ENCODE results near the gene SH3BP5L.
"Not testable (repeated sequence)": the region's sequence is repeated elsewhere in the genome, so short reads cannot be mapped to it uniquely, and the experiment has no call there.

SH3BP5L gene

DNA sequence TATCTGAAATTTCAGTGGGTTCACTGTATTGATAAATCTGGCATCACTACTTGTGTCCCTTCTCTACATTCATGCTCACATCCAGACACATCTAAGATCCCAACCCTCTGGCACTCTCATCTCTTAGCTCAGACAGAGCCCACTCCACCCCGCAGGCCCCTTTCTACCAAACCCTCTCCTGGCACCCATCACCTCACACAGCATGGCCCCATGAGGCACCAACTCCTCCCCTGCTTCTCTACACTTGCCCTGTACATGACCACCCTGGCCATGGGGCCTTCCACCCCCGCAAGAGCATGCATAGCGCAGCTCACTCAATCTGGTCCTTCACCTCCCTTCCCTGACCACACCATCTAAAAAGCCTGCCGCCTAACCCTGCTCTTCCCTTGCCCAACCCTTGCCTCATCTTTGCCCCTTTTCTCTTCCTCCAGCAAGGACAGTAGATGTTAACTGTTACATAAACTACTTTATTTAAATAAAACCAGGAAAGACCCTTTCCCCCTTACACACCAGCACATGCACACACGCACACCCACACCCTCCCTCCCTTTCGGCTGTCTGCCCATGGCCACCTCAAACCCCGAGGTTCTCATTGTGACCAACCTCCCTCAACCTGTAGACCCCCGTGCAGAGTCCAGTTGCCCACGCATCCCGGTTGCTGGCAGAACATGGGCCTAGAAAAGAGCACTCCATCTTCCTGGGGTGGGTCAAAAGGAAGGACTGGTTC is 15.6 kb downstream of the SH3BP5L start:
- DNase-seq (ENCODE audit: low read depth) = no peak

DNA sequence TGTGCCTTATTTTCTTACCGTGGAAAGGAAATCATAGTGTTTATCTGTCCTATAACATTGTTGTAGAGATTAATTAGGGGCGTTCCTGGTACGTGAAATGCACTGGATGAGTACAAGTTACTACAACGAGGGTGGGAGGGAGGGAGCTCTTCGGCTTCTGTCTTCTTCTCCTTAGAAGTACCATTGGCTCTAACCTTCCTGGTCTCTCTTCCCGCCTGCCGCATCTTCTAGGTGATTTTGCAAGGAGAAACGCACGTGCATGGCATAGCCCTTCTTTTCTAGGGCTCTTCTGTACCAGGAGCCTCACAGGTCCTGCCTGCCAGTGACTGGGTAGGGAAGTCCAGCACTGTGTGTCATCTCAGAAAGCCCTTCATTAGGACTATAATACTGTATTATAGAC is 16.8 kb downstream of the SH3BP5L start:
- no peak for DNase-seq (ENCODE audit: low read depth)

DNA sequence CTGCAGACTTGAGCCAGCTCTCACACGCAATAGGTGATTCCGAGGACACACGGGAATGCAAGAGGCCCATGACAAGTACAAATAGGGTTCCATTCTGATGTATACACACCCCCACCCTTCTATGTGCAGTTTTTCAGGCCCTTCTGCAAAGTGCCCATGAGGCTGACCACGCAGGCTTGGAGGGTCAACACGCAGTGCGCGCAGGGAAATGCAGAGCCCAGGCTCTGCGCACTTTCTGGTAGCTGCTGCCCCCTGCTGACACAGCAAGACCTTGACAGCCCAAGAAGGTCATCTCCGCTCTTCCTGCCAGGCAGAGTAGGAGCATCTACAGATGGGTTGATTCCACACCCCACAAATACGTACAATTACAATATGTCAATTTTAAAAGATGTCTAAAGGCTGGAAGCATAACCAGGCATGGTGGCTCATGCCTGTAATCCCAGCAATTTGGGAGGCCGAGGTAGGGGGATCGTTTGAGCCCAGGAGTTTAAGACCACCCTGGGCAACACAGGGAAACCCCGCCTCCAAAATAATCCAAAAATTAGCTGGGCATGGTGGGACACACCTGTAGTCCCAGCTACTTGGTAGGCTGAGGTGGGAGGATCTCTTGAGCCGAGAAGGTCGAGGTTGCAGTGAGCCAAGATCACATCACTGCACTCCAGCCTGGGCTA is 18.5 kb downstream of the SH3BP5L start:
- no peak for DNase-seq (ENCODE audit: low read depth)

DNA sequence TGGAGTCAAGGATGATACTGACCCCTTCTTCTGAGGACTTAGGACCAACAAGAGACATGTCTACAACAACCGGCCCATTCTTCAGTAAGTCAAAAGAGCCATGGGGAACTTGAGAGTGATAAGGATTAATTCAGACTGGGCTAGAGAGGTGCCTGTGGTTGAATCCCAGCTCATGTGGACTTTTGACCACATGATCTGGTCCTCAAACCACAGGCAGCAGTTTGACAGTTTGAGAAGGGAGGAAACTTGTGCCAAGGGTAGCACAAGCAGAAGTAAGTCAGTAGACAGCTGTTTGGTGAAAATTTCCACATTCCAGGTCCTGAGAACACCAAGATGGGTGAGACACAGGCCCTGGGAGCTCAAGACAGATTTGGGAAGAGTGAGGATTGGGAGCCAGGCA is 19.8 kb downstream of the SH3BP5L start:
- DNase-seq (ENCODE audit: low read depth) = no peak

DNA sequence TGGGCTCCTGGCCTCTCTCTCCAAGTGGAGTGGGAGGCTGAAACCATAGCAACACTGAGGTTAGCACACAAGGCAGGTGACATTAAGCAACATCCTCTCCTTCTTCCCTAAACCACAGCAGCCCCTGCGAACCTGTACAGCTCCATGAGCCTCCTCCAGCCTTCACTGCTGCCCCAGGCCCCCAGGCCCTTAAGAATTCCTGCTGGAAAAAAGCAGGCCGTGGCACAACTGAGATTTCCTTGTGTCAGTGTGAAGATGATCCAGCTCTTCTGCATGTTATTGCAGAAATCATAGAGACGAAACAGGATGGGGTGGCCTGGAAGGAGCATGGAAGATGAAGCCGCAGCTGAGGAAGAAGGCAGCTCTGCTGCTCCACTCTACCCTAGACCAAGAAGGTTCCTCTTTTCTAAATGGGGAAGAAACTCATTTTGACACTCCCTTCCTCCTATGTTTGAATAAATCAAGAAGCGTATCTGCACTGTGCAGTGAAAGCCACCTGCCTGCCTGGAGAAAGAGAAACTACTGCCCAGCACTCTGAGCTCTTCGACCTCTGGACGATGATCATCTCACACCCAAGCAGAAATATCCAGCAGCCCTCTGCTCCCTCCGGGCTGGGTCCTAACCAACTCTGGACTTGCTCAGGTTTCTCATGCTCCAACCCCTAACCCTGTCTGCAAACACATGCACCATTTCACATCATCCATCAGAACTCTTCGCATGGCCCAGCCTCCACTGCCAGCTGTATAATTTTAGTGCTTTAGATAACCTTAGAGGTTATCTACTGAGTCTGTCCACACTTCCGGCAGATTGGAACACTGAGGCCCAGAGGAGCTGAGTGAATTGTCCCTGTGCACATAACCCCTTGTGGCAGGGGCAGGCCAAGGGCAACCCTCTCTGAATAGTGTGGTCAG is 20.7 kb downstream of the SH3BP5L start:
- no peak for DNase-seq (ENCODE audit: low read depth)

DNA sequence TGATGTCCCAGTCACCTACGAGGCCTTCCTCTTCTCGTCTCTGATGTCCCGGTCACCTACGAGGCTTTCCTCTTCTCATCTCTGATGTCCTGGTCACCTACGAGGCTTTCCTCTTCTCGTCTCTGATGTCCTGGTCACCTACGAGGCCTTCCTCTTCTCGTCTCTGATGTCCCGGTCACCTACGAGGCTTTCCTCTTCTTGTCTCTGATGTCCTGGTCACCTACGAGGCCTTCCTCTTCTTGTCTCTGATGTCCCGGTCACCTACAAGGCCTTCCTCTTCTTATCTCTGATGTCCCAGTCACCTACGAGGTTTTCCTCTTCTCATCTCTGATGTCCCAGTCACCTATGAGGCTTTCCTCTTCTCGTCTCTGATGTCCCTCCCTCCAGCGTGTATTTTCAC is 22.2 kb downstream of the SH3BP5L start:
- not testable (repeated sequence) for DNase-seq (ENCODE audit: low read depth)

DNA sequence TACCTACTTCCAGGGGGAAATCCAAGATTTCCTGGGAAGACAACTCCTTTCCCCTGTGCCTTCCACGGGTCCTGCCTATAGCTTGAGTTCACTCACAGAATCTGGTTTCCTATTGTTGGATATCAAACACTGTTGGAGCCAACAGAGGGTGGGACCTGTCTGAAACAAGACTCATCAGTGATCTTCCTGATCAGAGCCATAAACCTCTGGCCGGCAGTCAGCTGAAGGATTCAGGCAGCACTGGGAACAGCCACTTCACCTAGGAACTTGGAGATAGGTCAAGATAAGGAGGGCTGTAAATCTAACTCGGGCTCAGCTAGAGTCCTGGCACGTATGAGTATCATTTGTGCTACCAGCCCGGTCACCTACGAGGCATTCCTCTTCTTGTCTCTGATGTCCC is 23.3 kb downstream of the SH3BP5L start:
- DNase-seq (ENCODE audit: low read depth) = no peak

DNA sequence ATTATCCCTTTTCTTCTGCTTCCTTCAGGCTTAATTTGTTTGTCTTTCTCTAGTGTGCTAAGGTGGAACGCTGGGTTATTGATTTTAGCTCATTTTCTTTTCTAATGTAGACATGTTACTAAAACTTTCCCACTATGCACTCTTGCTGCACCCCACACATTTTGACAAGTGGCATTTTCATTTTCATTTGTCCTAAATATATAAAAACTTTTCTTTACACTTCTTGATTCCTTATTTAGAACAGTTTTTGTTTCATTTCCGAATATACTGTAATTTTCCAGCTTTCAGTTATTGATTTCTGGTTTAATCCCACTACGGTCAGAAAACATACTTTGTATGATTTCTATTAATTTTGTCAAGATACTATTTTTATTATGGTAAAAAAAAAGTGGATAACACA is 25.3 kb downstream of the SH3BP5L start:
- no peak for DNase-seq (ENCODE audit: low read depth)

DNA sequence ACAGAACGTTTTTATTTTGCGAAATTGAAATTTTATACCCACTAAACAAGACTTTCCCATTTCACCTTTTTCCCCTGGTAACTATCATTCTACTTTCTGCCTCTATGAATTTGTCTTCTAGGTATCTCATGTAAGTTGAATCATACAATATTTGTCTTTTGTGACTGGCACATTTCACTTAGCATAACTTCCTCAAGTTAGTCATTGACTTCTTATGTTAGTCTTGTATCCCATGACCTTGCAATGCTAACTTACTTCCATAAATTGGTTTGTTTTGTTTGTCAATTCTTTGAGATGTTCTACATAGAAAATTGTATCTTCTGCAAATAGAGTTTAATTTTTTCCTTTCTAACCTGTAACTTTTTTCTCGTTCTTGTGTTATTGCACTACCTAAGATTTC is 26.9 kb downstream of the SH3BP5L start:
- no peak for DNase-seq (ENCODE audit: low read depth)

DNA sequence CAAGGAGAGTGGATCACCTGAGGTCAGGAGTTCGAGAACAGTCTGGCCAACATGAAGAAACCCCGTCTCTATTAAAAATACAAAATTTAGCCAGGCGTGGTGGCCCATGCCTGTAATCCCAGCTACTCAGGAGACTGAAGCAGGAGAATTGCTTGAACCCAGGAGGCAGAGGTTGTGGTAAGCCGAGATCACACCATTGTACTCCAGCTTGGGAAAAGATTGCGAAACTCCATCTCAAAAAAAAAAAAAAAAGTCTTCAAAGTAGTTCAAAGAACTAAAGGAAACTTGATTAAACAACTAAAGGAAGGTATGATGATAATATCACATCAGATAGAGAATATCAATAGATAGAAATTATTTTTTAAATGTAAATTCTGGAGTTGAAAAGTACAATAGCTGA is 31.1 kb downstream of the SH3BP5L start:
- DNase-seq (ENCODE audit: low read depth) = not testable (repeated sequence)

DNA sequence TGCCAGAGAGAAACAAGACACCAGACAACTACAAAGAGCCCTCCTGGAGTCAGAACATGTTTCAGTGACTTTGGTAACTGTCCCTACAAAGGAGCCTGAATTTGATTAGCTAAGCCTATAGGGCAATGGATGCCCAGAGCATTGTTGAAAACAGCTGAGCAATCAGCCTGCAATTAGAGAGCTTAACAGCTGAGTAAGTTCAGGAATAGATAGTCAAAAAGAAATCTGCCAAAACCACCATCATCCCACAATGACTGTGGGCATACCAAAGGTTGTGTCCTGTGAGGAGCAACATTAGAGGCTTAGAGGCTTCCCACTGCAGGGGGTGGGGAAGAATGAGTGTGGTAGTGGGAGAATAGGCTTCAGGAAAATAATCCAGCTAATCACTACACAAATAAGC is 32.1 kb downstream of the SH3BP5L start:
- DNase-seq (ENCODE audit: low read depth) = no peak

DNA sequence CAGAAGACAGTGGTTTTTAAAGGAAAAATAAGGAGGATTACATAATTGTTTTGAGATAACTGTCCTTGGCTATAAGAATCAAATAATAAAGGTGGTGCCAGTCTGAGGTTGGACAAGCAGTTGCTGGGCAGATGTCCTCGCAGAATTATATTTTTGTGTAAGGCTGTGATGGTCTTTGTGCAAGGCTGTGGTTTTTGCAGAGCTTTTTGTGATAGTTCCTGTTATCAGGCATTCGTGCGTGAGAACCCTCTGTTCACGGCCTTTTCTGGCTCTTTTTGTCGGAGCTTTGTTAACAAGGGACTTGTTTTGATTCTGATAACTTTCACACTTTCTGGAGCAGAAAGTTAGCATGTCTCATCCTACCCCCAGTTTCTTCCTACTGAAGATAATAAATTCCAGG is 33.4 kb downstream of the SH3BP5L start:
- no peak for DNase-seq (ENCODE audit: low read depth)

DNA sequence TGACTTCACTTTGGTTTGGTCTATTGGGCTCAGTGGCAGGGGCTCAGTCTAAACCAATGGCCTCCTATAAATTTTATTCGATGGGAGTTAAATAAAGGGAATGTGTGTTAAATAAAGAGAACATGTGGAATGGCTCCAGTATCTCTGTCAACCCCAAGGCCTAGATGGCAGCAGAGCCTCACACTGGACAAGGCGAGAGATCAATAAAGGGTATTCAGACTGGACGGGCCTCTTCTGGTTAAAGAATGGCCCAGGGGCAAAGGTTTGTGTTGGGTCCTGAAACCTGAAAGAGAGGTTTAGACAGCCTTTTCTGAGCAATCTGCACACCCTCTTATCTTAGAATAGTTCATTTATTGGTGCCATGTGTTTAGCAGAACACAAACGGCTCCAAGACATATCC is 34.7 kb downstream of the SH3BP5L start:
- DNase-seq (ENCODE audit: low read depth) = no peak

DNA sequence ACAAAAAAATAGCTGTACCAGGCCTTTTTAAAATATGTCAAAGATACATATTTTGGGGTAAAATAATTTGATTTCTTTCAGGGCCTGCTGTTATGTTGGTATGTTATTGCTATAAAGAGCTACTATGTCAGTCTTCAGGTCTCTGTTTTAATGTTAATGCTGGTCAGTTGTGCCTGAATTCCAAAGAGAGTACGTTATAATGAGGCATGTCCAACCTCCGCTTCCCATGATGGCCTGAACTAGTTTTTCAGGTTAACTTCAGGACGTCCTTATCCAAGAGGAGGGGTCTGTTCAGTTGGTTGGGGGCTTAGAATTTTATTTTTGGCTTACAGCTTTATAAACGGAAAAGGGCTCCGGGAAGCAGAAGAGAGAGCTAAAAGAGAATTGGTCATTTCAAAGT is 35.3 kb downstream of the SH3BP5L start:
- DNase-seq (ENCODE audit: low read depth) = no peak

DNA sequence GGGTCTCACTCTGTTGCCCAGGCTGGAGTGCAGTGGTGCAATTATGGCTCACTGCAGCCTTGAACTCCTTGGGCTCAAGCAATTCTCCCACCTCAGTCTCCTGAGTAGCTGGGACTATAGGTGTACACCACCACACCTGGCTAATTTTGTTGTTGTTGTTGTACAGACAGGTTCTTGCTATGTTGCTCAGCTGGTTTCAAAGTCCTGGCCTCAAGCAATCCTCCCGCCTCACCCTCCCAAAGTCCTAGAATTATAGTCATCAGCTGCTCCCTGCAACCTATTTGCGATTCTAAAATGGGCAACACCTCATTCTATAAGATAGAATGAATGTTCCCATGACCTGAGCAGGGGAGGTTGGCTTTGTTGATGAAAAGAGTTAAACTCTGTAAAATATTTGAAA is 36.4 kb downstream of the SH3BP5L start:
- not testable (repeated sequence) for DNase-seq (ENCODE audit: low read depth)

DNA sequence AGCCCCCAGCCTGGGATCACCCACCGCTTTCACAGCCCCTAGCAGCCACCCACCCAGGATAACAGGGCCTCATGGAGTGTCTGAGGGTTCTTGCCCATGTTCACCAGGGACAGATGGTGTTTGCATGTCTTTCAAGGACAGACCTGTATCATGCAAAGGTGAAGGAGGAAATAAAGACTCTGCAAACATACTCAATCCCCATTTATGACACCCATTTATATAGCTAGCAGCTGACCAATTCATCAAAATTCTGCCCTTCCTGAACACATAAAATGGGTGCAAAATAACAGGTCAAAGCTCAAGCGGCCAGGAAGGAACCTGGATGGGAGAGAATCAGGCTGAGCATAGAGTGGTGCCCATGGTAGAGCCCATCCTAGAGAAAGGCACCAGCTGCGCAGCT is 37.4 kb downstream of the SH3BP5L start:
- DNase-seq (ENCODE audit: low read depth) = no peak

DNA sequence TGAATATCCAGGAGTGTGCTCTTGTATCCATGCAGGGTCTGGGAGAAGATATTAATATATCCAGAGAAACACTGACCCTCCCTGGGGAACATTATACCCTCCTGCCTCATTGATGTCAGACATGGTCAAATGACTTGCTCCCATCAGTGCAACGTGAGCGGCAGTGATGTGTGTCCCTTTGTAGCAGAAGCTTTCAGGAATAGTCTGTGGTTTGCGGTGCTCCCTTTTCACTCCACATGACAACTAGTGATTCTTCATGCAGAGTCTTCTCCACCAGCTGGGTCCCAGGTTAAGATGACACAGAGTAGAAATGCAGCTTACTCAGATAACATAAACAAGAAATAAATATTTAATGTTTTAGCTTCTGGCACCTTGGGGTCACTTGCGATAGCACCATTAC is 38.3 kb downstream of the SH3BP5L start:
- no peak for DNase-seq (ENCODE audit: low read depth)

DNA sequence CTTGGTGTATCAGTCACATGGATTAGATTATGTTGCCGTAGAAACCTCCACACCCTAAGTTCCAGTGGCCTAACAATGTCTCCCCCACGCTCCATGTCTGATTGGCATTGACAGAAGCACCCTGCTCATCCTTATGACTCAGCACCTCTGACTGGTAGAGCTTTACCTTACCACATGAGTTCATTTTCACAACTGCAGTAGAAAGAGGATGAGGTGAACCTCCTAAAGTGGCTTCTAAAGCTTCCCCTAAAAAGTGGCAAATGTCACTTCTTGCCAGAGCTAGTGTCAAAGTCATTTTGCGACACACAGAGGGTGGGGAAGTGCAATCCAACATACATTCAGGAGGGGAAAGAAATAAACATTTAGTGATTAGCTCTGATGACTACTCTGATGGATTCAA is 39.6 kb downstream of the SH3BP5L start:
- DNase-seq (ENCODE audit: low read depth) = no peak

DNA sequence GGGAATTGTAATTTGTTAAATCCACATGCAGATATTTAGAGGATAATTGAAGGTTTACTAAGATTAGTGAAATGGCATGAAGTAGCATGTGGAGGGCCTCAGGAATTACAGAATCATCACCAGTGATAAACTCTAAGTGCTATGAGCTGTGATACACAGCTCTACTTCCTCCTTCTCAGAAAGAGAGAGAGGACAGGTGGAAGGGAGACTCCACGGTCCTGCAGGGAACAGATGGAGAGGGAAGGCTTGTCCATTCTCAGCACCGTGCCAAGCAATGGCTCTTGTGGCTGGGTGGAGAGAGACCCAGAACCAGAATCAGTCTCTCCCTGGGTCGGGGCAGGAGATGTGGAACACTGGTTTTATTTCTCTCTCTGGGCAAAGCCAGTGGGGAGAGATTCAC is 42.3 kb downstream of the SH3BP5L start:
- DNase-seq (ENCODE audit: low read depth) = no peak

DNA sequence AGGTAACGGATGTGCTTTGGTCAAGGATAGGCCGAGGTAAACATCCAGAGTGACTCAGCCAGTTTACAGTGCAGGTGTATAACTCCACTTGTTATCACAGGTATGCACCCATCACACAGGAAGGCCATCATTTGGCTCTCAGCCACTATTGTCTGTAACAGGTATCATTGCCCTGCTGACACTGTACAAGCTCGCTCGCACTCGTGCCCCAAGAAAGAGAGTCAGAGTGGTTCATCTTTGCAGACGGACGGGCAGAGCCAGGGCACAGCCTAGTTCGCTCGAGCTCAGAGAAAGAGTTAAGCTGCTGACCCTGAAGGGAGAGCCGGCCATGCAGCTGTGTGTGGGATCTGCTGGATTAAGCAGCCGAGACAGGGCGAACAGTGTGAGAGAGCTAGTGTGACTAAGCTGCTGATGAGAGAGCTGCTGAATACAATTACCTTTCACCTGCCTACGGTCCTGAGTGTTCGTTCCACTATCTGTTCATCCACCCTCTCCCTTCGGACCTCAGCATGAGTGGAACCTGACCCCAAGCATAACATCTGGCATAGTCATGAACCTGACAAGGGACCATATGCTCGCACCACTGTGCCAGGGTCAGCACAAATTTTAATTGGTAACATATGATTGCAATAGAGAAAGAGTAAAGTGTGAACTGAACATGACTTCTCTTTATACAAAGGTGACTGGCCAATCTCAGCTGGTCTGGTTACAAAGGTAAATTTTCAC is 43.1 kb downstream of the SH3BP5L start:
- DNase-seq (ENCODE audit: low read depth) = no peak

DNA sequence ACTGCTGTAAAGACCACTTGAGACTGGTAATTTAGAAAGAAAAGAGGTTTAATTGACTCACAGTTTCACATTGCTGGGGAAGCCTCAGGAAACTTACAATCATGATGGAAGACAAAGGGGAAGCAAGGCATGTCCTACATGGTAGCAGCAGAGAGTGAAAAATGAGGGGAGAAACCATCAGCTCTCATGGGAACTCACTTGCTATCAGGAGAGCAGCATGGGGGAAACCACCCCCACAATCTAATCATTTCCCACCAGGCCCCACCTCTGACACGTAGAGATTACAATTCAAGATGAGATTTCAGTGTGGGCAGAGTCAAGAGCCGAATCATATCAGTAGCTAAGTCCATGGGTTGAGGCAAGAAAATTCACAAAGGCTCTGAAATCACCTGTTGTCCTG is 46.4 kb downstream of the SH3BP5L start:
- no peak for DNase-seq (ENCODE audit: low read depth)

DNA sequence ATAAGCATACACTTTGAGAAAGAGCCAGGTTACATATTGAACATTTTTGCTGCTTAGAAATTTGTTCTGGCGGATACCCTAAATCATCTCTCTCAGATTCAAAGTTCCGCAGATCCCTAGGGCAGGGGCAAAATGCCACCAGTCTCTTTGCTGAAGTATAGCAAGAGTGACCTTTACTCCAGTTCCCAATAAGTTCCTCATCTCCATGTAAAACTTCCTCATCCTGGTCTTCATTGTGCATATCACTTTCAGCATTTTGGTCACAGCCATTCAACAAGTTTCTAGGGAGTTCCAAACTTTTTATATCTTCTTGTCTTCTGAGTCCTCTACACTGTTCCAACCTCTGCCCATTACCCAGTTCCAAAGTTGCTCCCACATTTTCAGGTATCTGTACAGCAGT is 46.8 kb downstream of the SH3BP5L start:
- no peak for DNase-seq (ENCODE audit: low read depth)
